ENCODE results near the gene SEMA4D. TPM values are rescaled to one million over a fixed set of nuclear protein-coding genes. Genes with fewer than 3 reads are reported as not detected.
"Not testable (repeated sequence)": the region's sequence is repeated elsewhere in the genome, so short reads cannot be mapped to it uniquely, and the experiment has no call there.

SEMA4D gene
- total RNA-seq, 1 experiment from 2014 or later = 23.3 TPM

- no TSS peak for BruUV-seq (replicated peaks)
- peaks cover 34% of the 10 kb centered on the region for H3K36me3 Mint-ChIP-seq (ENCODE audit: insufficient read depth, unreplicated experiment)
- H3K27me3 Mint-ChIP-seq (ENCODE audit: unreplicated experiment) = no peaks in the 10 kb centered on the region
- intact Hi-C loops (cut with micrococcal nuclease; ENCODE audit: unreplicated experiment) = no loop called here
- CTCF ChIA-PET = no interaction called here
- DNase-seq = no peak
- H3K4me1 Mint-ChIP-seq (ENCODE audit: low read depth, unreplicated experiment) = no peaks in the 10 kb centered on the region
- H3K9me3 Mint-ChIP-seq (ENCODE audit: low read depth, unreplicated experiment) = no peaks in the 10 kb centered on the region
- TF ChIP-seq CTCF (IDR thresholded peaks at IDR 0.05; ENCODE audit: unreplicated experiment) = no peak
- no peak overlapping the region for H3K4me3 Mint-ChIP-seq (ENCODE audit: low read depth, unreplicated experiment)
- no peak overlapping the region for H3K27ac Mint-ChIP-seq (ENCODE audit: unreplicated experiment)
Observed at GRCh38 chr9:89349607-89350006, 148.3 kb downstream of the SEMA4D start.

GRCh38 chr9:89347651-89348050 lies 150.3 kb downstream of the SEMA4D start:
- no peak overlapping the region for H3K27ac Mint-ChIP-seq (ENCODE audit: unreplicated experiment)
- no peak for DNase-seq
- H3K4me3 Mint-ChIP-seq (ENCODE audit: low read depth, unreplicated experiment) = no peak overlapping the region
- TF ChIP-seq CTCF (IDR thresholded peaks at IDR 0.05; ENCODE audit: unreplicated experiment) = no peak
- H3K4me1 Mint-ChIP-seq (ENCODE audit: low read depth, unreplicated experiment) = no peaks in the 10 kb centered on the region
- H3K36me3 Mint-ChIP-seq (ENCODE audit: insufficient read depth, unreplicated experiment) = peaks cover 22% of the 10 kb centered on the region
- CTCF ChIA-PET = interaction anchor here (0.7 to 1.2 kb wide), 2 partner anchors 29 to 201 kb away, joined by 8 to 15 read pairs; no protein-coding TSS in a partner anchor
- BruUV-seq (replicated peaks) = no TSS peak
- intact Hi-C loops (cut with micrococcal nuclease; ENCODE audit: unreplicated experiment) = no loop called here
- no peaks in the 10 kb centered on the region for H3K9me3 Mint-ChIP-seq (ENCODE audit: low read depth, unreplicated experiment)
- no peaks in the 10 kb centered on the region for H3K27me3 Mint-ChIP-seq (ENCODE audit: unreplicated experiment)

- no peak for DNase-seq
- Mint-ChIP-seq H3K27me3 (ENCODE audit: unreplicated experiment) (no peaks in the 10 kb centered on the region), H3K9me3 (ENCODE audit: low read depth, unreplicated experiment) (no peaks in the 10 kb centered on the region), H3K27ac (ENCODE audit: unreplicated experiment) (no peak overlapping the region), H3K4me3 (ENCODE audit: low read depth, unreplicated experiment) (no peak overlapping the region), H3K4me1 (ENCODE audit: low read depth, unreplicated experiment) (no peaks in the 10 kb centered on the region), H3K36me3 (ENCODE audit: insufficient read depth, unreplicated experiment) (peaks cover 22% of the 10 kb centered on the region)
- CTCF ChIA-PET = no interaction called here
- no TSS peak for BruUV-seq (replicated peaks)
- TF ChIP-seq CTCF (IDR thresholded peaks at IDR 0.05; ENCODE audit: unreplicated experiment) = no peak
- intact Hi-C loops (cut with micrococcal nuclease; ENCODE audit: unreplicated experiment) = no loop called here
Observed at GRCh38 chr9:89346696-89347095, 151.2 kb downstream of the SEMA4D start.

GRCh38 chr9:89345476-89345875 lies 152.4 kb downstream of the SEMA4D start:
- Mint-ChIP-seq H3K36me3 (ENCODE audit: insufficient read depth, unreplicated experiment) (peaks cover 22% of the 10 kb centered on the region), H3K27me3 (ENCODE audit: unreplicated experiment) (no peaks in the 10 kb centered on the region), H3K9me3 (ENCODE audit: low read depth, unreplicated experiment) (no peaks in the 10 kb centered on the region), H3K4me3 (ENCODE audit: low read depth, unreplicated experiment) (no peak overlapping the region), H3K4me1 (ENCODE audit: low read depth, unreplicated experiment) (no peaks in the 10 kb centered on the region), H3K27ac (ENCODE audit: unreplicated experiment) (no peak overlapping the region)
- intact Hi-C loops (cut with micrococcal nuclease; ENCODE audit: unreplicated experiment) = no loop called here
- BruUV-seq (replicated peaks) = no TSS peak
- CTCF ChIA-PET = no interaction called here
- TF ChIP-seq CTCF (IDR thresholded peaks at IDR 0.05; ENCODE audit: unreplicated experiment) = no peak
- no peak for DNase-seq

- peaks cover 18% of the 10 kb centered on the region for H3K36me3 Mint-ChIP-seq (ENCODE audit: insufficient read depth, unreplicated experiment)
- CTCF ChIA-PET; H3K27ac Mint-ChIP-seq (ENCODE audit: unreplicated experiment); DNase-seq; H3K4me1 Mint-ChIP-seq (ENCODE audit: low read depth, unreplicated experiment); H3K9me3 Mint-ChIP-seq (ENCODE audit: low read depth, unreplicated experiment); BruUV-seq (replicated peaks); H3K4me3 Mint-ChIP-seq (ENCODE audit: low read depth, unreplicated experiment); intact Hi-C loops (cut with micrococcal nuclease; ENCODE audit: unreplicated experiment); H3K27me3 Mint-ChIP-seq (ENCODE audit: unreplicated experiment): not testable (repeated sequence)
Observed at GRCh38 chr9:89343812-89344211, 154.1 kb downstream of the SEMA4D start.

All from Calu3 (cell line).